SHP77 (cell line): ENCODE results near the gene SLC27A4.

Experiments
- DNase-seq, 2 experiments: peaks; one replicate each; lab custom pipeline; 2025; lab: John Stamatoyannopoulos, UW

Gene SLC27A4

GRCh38 chr9:128391956-128392301 lies 51.6 kb downstream of the SLC27A4 start:
- no peak for DNase-seq

- no peak for DNase-seq
Measured at GRCh38 chr9:128392302-128393144, 52.2 kb downstream of the SLC27A4 start.

GRCh38 chr9:128393145-128393775 lies 52.9 kb downstream of the SLC27A4 start:
- no peak for DNase-seq

- DNase-seq: no peak
Measured at GRCh38 chr9:128393970-128394369, 53.6 kb downstream of the SLC27A4 start.

GRCh38 chr9:128394379-128395168 lies 54.2 kb downstream of the SLC27A4 start:
- no peak for DNase-seq

- peak in 1 of 2 experiments; percentile 7 for DNase-seq
Measured at GRCh38 chr9:128396970-128397613, 56.8 kb downstream of the SLC27A4 start.

GRCh38 chr9:128397831-128398230 lies 57.5 kb downstream of the SLC27A4 start:
- DNase-seq: no peak

GRCh38 chr9:128399861-128400260 lies 59.5 kb downstream of the SLC27A4 start:
- no peak for DNase-seq

GRCh38 chr9:128404560-128404959 lies 64.2 kb downstream of the SLC27A4 start:
- no peak for DNase-seq

GRCh38 chr9:128405077-128405779 lies 64.9 kb downstream of the SLC27A4 start:
- peak in 1 of 2 experiments; percentile 21 for DNase-seq

GRCh38 chr9:128405780-128406171 lies 65.4 kb downstream of the SLC27A4 start:
- DNase-seq: no peak

- no peak for DNase-seq
Measured at GRCh38 chr9:128406848-128407391, 66.6 kb downstream of the SLC27A4 start.

- DNase-seq: no peak
Measured at GRCh38 chr9:128408963-128409431, 68.7 kb downstream of the SLC27A4 start.

GRCh38 chr9:128409450-128409849 lies 69.1 kb downstream of the SLC27A4 start:
- DNase-seq: no peak

- peak in 1 of 2 experiments; percentile 11 for DNase-seq
Measured at GRCh38 chr9:128409978-128410377, 69.7 kb downstream of the SLC27A4 start.
